ENCODE data around the gene CRLF2. TPM values are rescaled to one million over a fixed set of nuclear protein-coding genes. Genes with fewer than 3 reads are reported as not detected.
"Not testable (repeated sequence)": the region's sequence is repeated elsewhere in the genome, so short reads cannot be mapped to it uniquely, and the experiment has no call there.

The CRLF2 gene
- total and polyA plus RNA-seq, 2 experiments from 2014 or later, result not detected

DNA sequence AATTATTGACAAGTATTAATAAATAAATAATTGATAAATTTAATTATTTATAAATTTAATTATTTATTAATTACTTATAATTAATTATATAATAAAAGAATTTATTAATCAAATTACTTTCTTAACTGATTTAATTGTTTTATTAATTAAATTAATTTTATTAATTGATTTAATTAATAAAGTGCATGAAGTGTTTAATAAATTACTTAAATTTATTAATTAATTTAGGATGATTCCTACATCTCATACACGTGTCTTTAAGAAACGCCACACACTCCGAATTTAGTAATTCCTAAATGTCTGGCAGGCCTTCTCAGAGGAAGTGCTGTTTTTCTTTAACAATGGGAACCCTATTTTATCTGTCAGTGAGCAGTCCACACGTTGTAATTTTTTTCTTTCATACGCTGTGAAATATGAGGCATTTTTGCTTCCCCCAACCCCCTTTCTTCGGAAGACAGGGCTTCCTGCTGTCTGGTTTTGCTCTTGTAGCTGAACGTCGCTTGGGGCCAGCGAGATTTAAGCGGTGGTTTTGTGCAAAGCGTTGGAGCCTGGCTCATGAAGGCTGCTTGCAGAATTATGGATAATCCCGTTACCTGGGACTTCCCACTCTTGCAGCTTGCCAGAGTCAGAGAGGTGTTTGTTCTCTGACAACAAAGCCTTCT lies 46.8 kb downstream of the CRLF2 start:
- Histone ChIP-seq H3K27ac (no peak overlapping the region), H3K36me3 (no peaks in the 10 kb centered on the region), H3K4me1 (ENCODE audit: low read depth) (peaks cover 4% of the 10 kb centered on the region), H3K4me3 (no peak overlapping the region), H3K9me3 (ENCODE audit: low read depth) (no peaks in the 10 kb centered on the region), H3K27me3 (no peaks in the 10 kb centered on the region)
- DNase-seq (ENCODE audit: low read depth in 1 of 2, low spot score in 1 of 2), result peak; percentile 9 to 38
- TF ChIP-seq, protein P1, sequence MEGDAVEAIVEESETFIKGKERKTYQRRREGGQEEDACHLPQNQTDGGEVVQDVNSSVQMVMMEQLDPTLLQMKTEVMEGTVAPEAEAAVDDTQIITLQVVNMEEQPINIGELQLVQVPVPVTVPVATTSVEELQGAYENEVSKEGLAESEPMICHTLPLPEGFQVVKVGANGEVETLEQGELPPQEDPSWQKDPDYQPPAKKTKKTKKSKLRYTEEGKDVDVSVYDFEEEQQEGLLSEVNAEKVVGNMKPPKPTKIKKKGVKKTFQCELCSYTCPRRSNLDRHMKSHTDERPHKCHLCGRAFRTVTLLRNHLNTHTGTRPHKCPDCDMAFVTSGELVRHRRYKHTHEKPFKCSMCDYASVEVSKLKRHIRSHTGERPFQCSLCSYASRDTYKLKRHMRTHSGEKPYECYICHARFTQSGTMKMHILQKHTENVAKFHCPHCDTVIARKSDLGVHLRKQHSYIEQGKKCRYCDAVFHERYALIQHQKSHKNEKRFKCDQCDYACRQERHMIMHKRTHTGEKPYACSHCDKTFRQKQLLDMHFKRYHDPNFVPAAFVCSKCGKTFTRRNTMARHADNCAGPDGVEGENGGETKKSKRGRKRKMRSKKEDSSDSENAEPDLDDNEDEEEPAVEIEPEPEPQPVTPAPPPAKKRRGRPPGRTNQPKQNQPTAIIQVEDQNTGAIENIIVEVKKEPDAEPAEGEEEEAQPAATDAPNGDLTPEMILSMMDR (IDR thresholded peaks at IDR 0.05; ENCODE audit: low read depth, low read length), result no peak

DNA sequence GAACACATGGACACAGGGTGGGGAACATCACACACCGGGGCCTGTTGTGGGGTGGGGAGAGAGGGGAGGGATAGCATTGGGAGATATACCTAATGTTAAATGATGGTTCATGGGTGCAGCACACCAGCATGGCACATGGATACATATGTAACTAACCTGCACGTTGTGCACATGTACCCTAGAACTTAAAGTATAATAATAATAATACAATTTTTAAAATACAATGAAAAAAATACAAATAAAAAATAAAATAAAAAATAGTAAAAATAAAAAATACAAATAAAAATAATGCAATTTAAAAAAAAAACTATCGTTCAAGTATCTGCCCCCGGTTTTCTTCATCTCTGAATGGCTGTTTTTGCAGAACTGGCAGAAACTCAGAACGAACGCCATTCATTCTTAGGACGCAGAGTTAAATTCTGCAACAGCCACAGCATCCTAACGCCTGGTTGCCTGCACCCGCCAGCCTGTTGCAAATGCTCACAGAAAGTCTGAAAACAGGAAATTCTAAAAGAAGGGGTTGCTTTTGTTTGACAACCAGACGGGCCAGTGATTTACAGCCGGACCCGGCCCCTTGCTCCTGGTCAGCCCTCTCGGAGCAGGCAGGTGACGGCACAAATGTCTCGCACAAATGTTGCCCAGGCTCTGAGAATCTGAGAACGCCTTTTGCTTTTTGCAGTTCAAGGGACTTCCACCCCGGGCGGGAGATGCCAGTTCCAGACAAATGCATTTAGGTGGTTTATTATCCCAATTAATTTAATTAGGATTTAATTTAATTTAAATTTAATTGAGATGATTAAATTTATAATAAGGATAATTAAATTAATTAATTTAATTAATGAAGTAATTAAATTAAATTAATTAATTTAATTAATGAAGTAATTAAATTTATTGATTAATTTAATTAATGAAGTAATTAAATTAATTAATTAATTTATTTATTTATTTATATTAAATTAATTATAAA lies 47.8 kb downstream of the CRLF2 start:
- TF ChIP-seq, protein P1 (IDR thresholded peaks at IDR 0.05; ENCODE audit: low read depth, low read length), result no peak
- Histone ChIP-seq H3K27ac (no peak overlapping the region), H3K36me3 (no peaks in the 10 kb centered on the region), H3K4me3 (no peak overlapping the region), H3K4me1 (ENCODE audit: low read depth) (peaks cover 4% of the 10 kb centered on the region), H3K9me3 (ENCODE audit: low read depth) (no peaks in the 10 kb centered on the region), H3K27me3 (no peaks in the 10 kb centered on the region)
- DNase-seq (ENCODE audit: low read depth in 1 of 2, low spot score in 1 of 2), result peak; percentile 10 to 39

DNA sequence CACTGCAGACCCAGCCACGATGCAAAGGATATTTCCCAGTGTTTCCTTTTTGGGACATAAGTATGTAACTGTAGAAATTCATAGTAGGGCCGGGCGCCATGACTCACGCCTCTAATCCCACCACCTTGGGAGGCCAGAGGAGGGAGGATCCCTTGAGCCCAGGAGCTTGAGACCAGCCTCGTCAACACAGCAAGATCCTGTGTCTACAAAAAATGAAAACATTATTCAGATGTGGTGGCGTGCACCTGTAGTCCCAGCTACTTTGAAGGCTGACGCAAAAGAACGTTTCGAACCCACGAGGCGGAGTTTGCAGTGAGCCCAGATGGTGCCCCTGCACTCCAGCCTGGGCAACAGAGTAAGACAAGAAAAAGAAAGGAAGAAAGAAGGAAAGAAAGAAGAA lies 49.2 kb downstream of the CRLF2 start:
- H3K4me3 ChIP-seq, result no peak overlapping the region
- DNase-seq (ENCODE audit: low read depth in 1 of 2, low spot score in 1 of 2), result no peak
- H3K4me1 ChIP-seq (ENCODE audit: low read depth), result peaks cover 4% of the 10 kb centered on the region
- H3K27ac ChIP-seq, result no peak overlapping the region
- H3K9me3 ChIP-seq (ENCODE audit: low read depth), result no peaks in the 10 kb centered on the region
- H3K36me3 ChIP-seq, result no peaks in the 10 kb centered on the region
- no peaks in the 10 kb centered on the region for H3K27me3 ChIP-seq
- TF ChIP-seq, protein P1 (IDR thresholded peaks at IDR 0.05; ENCODE audit: low read depth, low read length), result no peak

DNA sequence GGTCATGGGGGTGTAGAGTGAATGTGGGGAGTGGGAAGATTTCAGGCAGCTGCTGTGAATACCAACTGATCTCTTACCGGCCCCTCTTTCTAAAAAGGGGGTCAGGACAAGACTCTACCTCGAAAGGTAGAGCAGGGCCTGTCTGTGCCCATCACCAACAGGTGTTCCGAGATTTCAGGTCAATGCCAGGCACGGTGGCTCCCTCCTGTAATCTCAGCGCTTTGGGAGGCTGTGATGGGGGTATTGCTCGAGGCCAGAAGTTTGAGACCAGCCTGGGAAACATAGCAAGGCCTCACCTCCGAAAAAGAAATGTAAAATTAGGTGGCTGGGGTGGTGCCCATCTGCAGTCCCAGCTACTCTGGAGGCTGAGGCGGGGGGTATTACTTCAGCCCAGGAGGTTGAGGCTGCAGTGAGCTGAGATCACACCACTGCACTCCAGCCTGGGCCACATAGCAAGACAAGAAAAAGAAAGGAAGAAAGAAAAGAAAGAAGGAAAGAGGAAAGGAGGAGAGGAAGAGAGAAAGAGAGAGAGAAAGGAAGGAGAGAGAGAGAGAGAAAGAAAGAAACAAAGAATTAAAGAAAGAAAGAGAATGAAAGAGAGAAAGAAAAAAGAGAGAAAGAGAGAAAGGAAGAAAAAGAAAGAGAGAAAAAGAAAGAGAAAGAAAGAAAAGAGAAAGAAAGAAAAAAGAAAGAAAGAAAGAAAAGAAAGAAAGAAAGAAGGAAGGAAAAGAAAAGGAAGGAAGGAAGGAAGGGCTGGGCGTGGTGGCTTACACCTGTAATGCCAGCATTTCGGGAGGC lies 50.1 kb downstream of the CRLF2 start:
- Histone ChIP-seq H3K36me3 (no peaks in the 10 kb centered on the region), H3K27me3 (no peaks in the 10 kb centered on the region), H3K9me3 (ENCODE audit: low read depth) (no peaks in the 10 kb centered on the region), H3K4me1 (ENCODE audit: low read depth) (peaks cover under 1% of the 10 kb centered on the region), H3K4me3 (no peak overlapping the region), H3K27ac (no peak overlapping the region)
- no peak for DNase-seq (ENCODE audit: low read depth in 1 of 2, low spot score in 1 of 2)
- TF ChIP-seq, protein P1 (IDR thresholded peaks at IDR 0.05; ENCODE audit: low read depth, low read length), result no peak

DNA sequence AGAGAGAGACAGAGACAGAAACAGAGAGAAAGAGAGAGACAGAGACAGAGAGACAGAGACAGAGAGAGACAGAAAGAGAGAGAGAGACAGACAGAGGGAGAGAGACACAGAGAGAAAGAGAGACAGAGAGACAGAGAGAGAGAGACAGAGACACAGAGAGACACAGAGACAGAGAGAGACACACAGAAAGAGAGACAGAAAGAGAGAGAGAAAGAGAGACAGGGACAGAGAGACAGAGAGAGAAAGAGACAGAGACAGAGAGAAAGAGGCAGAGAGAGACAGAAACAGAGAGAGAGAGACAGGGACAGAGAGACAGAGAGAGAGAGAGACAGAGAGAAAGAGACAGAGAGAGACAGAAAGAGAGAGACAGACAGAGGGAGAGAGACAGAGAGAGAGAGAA lies 52.9 kb downstream of the CRLF2 start:
- no peak for DNase-seq (ENCODE audit: low read depth in 1 of 2, low spot score in 1 of 2)
- H3K9me3 ChIP-seq (ENCODE audit: low read depth), result no peaks in the 10 kb centered on the region

DNA sequence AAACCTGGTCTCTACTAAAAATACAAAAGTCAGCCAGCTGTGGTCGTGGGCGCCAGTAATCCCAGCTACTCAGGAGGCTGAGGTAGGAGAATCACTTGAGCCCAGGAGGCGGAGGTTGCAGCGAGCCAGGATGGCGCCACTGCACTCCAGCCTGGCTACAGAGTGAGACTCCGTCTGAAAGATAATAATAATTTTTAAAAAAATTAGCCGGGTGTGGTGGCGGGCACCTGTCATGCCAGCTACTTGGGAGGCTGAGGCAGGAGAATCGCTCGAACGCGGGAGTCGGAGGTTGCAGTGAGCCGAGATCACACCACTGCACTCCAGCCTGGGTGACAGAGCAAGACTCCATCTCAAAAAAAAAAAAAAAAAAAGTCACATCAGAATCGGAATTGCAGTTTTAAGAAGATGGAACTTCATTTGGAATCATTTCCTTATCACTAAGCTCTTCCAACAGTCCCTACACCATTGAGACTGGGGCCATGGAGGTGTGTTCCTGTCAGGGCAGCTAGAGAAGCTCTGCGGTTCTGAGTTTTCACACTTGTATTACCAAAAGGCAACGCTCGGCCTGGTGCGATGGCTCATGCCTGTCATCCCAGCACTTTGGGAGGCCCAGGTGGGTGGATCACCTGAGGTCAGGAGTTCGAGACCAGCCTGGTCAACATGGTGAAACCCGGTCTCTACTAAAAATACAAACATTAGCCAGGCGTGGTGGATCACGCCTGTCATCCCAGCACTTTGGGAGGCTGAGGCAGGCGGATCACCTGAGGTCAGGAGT lies 55.6 kb downstream of the CRLF2 start:
- H3K27me3 ChIP-seq; H3K4me1 ChIP-seq (ENCODE audit: low read depth); H3K4me3 ChIP-seq; H3K36me3 ChIP-seq; H3K9me3 ChIP-seq (ENCODE audit: low read depth); DNase-seq (ENCODE audit: low read depth in 1 of 2, low spot score in 1 of 2); H3K27ac ChIP-seq: not testable (repeated sequence)

More for the DNA sequence above, 52.9 kb downstream of the CRLF2 start:
- Histone ChIP-seq H3K4me3 (no peak overlapping the region), H3K4me1 (ENCODE audit: low read depth) (no peaks in the 10 kb centered on the region), H3K36me3 (no peaks in the 10 kb centered on the region), H3K27me3 (no peaks in the 10 kb centered on the region), H3K27ac (no peak overlapping the region)
- TF ChIP-seq, protein P1 (IDR thresholded peaks at IDR 0.05; ENCODE audit: low read depth, low read length), result no peak
